HepG2 (cell line): ENCODE results near the gene KIF3A. TPM values are rescaled to one million over a fixed set of nuclear protein-coding genes. Genes with fewer than 3 reads are reported as not detected.

Experiments
- ATAC-seq: fragments of 200-7000 bp; cut with Tn5 transposase; 3 replicates; pipeline ENCODE4 v1.9.1; 2020; ENCODE audit warnings: mild to moderate bottlenecking, moderate library complexity
- BruUV-seq: library from RNA; stranded (reverse); fragments of 400-500 nt; replicated peaks from 2 replicates; lab custom pipeline; 2021; lab: Mats Ljungman, UMichigan
- CTCF ChIA-PET: fragments of 300-600 bp; formaldehyde crosslinking; extraction: SDS; loops from one replicate; lab custom pipeline; 2021; ENCODE audit warnings: low total read pairs, inconsistent platforms, low intra/inter-chr PET ratio; lab: Yijun Ruan, JAX
- POLR2A ChIA-PET: fragments of 350-600 bp; sonication (Branson Sonifier 250); formaldehyde crosslinking; loops from one replicate; lab custom pipeline; 2020; ENCODE audit warnings: antibody characterized with exemption, inconsistent platforms; lab: Yijun Ruan, JAX
- DNase-seq: peaks from one replicate; pipeline ENCODE4 v3.0.0-alpha.2; 2015; ENCODE audit warnings: low spot score
- FAIRE-seq: peaks from 3 replicates; lab custom pipeline; 2011; peaks lifted over from hg19 to GRCh38; lab: Jason Lieb, UNC
- H2AFZ ChIP-seq: one replicate; pipeline ENCODE4 v1.6.1; 2011; ENCODE audit warnings: low read length, inconsistent platforms
- H3K27ac ChIP-seq: fragments of 300-600 bp; 3 replicates; pipeline ENCODE4 v1.8.0; 2011; ENCODE audit warnings: mixed run types, mild to moderate bottlenecking, mixed read lengths, low read length, inconsistent platforms; ENCODE audit not compliant: insufficient read depth; ENCODE audit errors: extremely low read length
- H3K27me3 ChIP-seq, 2 experiments: fragments of 200-600 bp in 1 of 2; 2 replicates in 1 of 2; 3 replicates in 1 of 2; pipeline versions ENCODE4 v1.6.0 to v1.8.0; 2011; ENCODE audit warnings: low read length in 2 of 2, mild to moderate bottlenecking in 2 of 2, moderate library complexity in 2 of 2, inconsistent platforms in 1 of 2; ENCODE audit not compliant: insufficient read depth in 2 of 2, control insufficient read depth in 1 of 2
- H3K36me3 ChIP-seq, 2 experiments: fragments of 200-600 bp in 1 of 2; replicated peaks in 1 of 2; 2 replicates in 1 of 2; 3 replicates in 1 of 2; pipeline versions ENCODE4 v1.5.1 to v1.8.0; 2011; ENCODE audit warnings: low read length in 2 of 2, inconsistent platforms in 1 of 2; ENCODE audit not compliant: insufficient read depth in 2 of 2, control insufficient read depth in 1 of 2
- H3K4me1 ChIP-seq: 2 replicates; pipeline ENCODE4 v1.5.1; 2012; ENCODE audit warnings: low read length, inconsistent platforms; ENCODE audit not compliant: insufficient read depth
- H3K4me2 ChIP-seq: 2 replicates; pipeline ENCODE4 v1.6.0; 2011; ENCODE audit warnings: low read depth, low read length, inconsistent platforms
- H3K4me3 ChIP-seq, 3 experiments: fragments of 200-600 bp in 1 of 3; sonication (generic), shearing (Covaris generic) in 1 of 3; replicated peaks in 1 of 3; 2 replicates each; pipeline ENCODE4 v1.5.1; 2011 to 2016; ENCODE audit warnings: low read length in 3 of 3, inconsistent platforms in 2 of 3, low read depth in 2 of 3, mild to moderate bottlenecking in 2 of 3, control low read depth in 1 of 3, mixed read lengths in 1 of 3; ENCODE audit not compliant: insufficient read depth in 1 of 3
- H3K79me2 ChIP-seq: one replicate; pipeline ENCODE4 v1.6.1; 2011; ENCODE audit warnings: low read length, inconsistent platforms; ENCODE audit not compliant: insufficient read depth
- H3K9ac ChIP-seq: 2 replicates; pipeline ENCODE4 v1.6.0; 2011; ENCODE audit warnings: mild to moderate bottlenecking, low read depth, low read length, inconsistent platforms; ENCODE audit not compliant: insufficient read depth
- H3K9me3 ChIP-seq: 2 replicates; pipeline ENCODE4 v1.5.1; 2012; ENCODE audit warnings: mild to moderate bottlenecking, low read length
- H4K20me1 ChIP-seq: 2 replicates; pipeline ENCODE4 v1.6.0; 2011; ENCODE audit warnings: inconsistent platforms, mild to moderate bottlenecking, low read length, moderate library complexity; ENCODE audit not compliant: insufficient read depth
- MBNL3 ChIP-seq: fragments of 250-450 bp; sonication (Bioruptor Pico); conservative IDR thresholded peaks from 2 replicates; pipeline ENCODE4 v1.8.0; 2022; ENCODE audit warnings: mild to moderate bottlenecking, inconsistent platforms
- NFIB ChIP-seq: sonication (generic); formaldehyde crosslinking; IDR thresholded peaks from 2 replicates; pipeline ENCODE4 v1.9.0; 2021; ENCODE audit warnings: missing genetic modification reagents, mild to moderate bottlenecking, borderline replicate concordance
- RELA ChIP-seq: sonication (generic); formaldehyde crosslinking; IDR thresholded peaks from 2 replicates; pipeline ENCODE4 v1.4.0; 2020; ENCODE audit warnings: missing genetic modification reagents
- SATB2 ChIP-seq: sonication (generic); formaldehyde crosslinking; IDR thresholded peaks from 2 replicates; pipeline ENCODE4 v1.5.0; 2020; ENCODE audit warnings: missing genetic modification reagents
- SNAPC2 ChIP-seq: sonication (generic); formaldehyde crosslinking; IDR thresholded peaks from 2 replicates; pipeline ENCODE4 v1.8.1; 2022; ENCODE audit warnings: mild to moderate bottlenecking, missing genetic modification reagents
- THAP9 ChIP-seq: sonication (generic); formaldehyde crosslinking; IDR thresholded peaks from 2 replicates; pipeline ENCODE4; 2020; ENCODE audit warnings: missing genetic modification reagents, mild to moderate bottlenecking, borderline replicate concordance
- ZNF138 ChIP-seq: sonication (generic); formaldehyde crosslinking; IDR thresholded peaks from 2 replicates; pipeline ENCODE4 v1.5.0; 2020; ENCODE audit warnings: mild to moderate bottlenecking, low read depth, missing genetic modification reagents
- ZNF17 ChIP-seq: sonication (generic); formaldehyde crosslinking; IDR thresholded peaks from 2 replicates; pipeline ENCODE4 v1.5.0; 2020; ENCODE audit warnings: mild to moderate bottlenecking, missing genetic modification reagents
- ZNF317 ChIP-seq: sonication (generic); formaldehyde crosslinking; IDR thresholded peaks from 2 replicates; pipeline ENCODE4 v1.5.0; 2020; ENCODE audit warnings: mild to moderate bottlenecking, missing genetic modification reagents
- ZNF570 ChIP-seq: sonication (generic); formaldehyde crosslinking; IDR thresholded peaks from 2 replicates; pipeline ENCODE4 v1.4.0; 2020; ENCODE audit warnings: mild to moderate bottlenecking, missing genetic modification reagents, borderline replicate concordance
- ZNF589 ChIP-seq: sonication (generic); formaldehyde crosslinking; conservative IDR thresholded peaks from 2 replicates; pipeline ENCODE4 v1.8.0; 2022; ENCODE audit warnings: mild to moderate bottlenecking, moderate library complexity, missing genetic modification reagents
- ZNF740 ChIP-seq: sonication (generic); formaldehyde crosslinking; IDR thresholded peaks from 2 replicates; pipeline ENCODE4 v1.4.0; 2020; ENCODE audit warnings: missing genetic modification reagents
- ZNF891 ChIP-seq: sonication (generic); formaldehyde crosslinking; IDR thresholded peaks from 2 replicates; pipeline ENCODE4 v1.5.0; 2020; ENCODE audit warnings: mild to moderate bottlenecking, missing genetic modification reagents
- WGBS: methylation state at CpG from one replicate; pipeline ENCODE4 v1.1.6; 2017; ENCODE audit warnings: low lambda C conversion rate; 5-methylcytosine and 5-hydroxymethylcytosine counted together
- in situ Hi-C: cut with HindIII; loops from 2 replicates; pipeline ENCODE4 v1.10.0; 2017; ENCODE audit warnings: low pct_unique_long_range_greater_than_20kb; ENCODE audit not compliant: extremely low pct_ligation_motif_present
- intact Hi-C: fragments of 100-400 bp; cut with micrococcal nuclease; formaldehyde crosslinking; loops from one replicate; pipeline ENCODE4 v1.10.0; 2022; ENCODE audit not compliant: unreplicated experiment
- polyA plus RNA-seq, 8 experiments: library from polyadenylated mRNA; depleted of rRNA in 3 of 8; stranded (reverse) in 7 of 8; unstranded in 1 of 8; fragments of >200 nt; fragmentation: Illumina TruSeq in 4 of 8; extraction: Trizol in 4 of 8; gene quantifications; 2 replicates each; pipeline versions ENCODE4 v1.2.1 to v1.2.3, GENCODE V29; 2011 to 2016; ENCODE audit warnings: low read depth in 4 of 8, missing spikeins in 1 of 8, mixed read lengths in 1 of 8; ENCODE audit not compliant: insufficient read depth in 1 of 8
- total RNA-seq, 5 experiments: library from RNA; depleted of rRNA; stranded (reverse); fragments of >200 nt; fragmentation: Illumina TruSeq; extraction: Trizol; gene quantifications; 2 replicates each; pipeline ENCODE4 v1.2.3, GENCODE V29; 2016; ENCODE audit warnings: low read depth in 1 of 5
- TF ChIP-seq, protein P1 (sequence below): sonication (generic); formaldehyde crosslinking; IDR thresholded peaks from 2 replicates; pipeline ENCODE4 v1.4.0; 2020; ENCODE audit warnings: missing genetic modification reagents
- TF ChIP-seq, protein P2 (sequence below): sonication (generic); formaldehyde crosslinking; IDR thresholded peaks from 2 replicates; pipeline ENCODE4 v1.4.0; 2020; ENCODE audit warnings: low read depth, missing genetic modification reagents

Gene KIF3A
- total and polyA plus RNA-seq, 2 of the 13 experiments (the other 11 are each of a cell fraction or from before 2014, with no cell fraction given), result 2.3 to 8.4 TPM

DNA sequence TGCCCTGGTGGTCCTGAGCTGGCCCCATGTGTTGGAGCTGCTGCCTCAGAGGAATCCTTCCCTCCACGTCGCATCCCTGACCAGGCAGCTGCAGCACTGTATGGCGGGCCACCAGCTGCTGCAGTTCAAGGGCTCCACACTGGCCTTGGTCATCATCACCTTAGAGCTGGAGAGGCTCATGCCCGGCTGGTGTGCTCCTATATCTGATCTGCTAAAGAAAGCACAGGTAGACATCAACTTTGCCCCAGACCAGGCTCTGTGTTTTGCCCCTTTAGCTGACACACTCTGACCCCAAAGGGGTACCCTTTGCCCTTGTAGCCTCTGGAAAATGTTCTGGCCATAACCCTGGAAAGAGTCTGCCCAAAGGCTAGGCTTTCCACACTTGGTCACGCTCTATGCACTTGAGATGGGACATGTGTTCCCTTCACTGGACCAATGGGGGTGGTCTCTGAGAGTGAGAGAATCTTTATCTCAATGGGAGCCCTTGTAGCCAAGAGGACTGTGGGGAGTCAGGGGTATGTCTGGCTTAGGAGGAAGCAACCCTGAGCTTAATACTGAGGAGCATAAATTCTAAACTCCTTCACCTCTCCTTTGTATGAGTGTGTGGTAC, 14.7 kb upstream of the KIF3A start:
- Histone ChIP-seq H3K27ac (no peak overlapping the region), H4K20me1 (no peaks in the 10 kb centered on the region), H3K4me3 (no peak overlapping the region), H3K27me3 (no peaks in the 10 kb centered on the region), H3K9ac (no peak overlapping the region), H3K79me2 (no peaks in the 10 kb centered on the region), H3K9me3 (no peaks in the 10 kb centered on the region), H3K4me1 (no peaks in the 10 kb centered on the region; the same call in 1 of the 2 replicates), H3K36me3 (no peaks in the 10 kb centered on the region), H3K4me2 (no peak overlapping the region), H2AFZ (no peak overlapping the region)
- ATAC-seq (no peak), FAIRE-seq (no peak), DNase-seq (no peak)
- intact Hi-C loops (no loop called here), in situ Hi-C loops (no loop called here)
- POLR2A ChIA-PET, result interaction anchor here (1.8 kb wide), 1 partner anchor 55 kb away, joined by 3 read pairs; no protein-coding TSS in a partner anchor
- 94% methylated on average over 3 of the region's 5 CpGs for WGBS
- CTCF ChIA-PET, result no interaction called here
- no TSS peak for BruUV-seq
- TF ChIP-seq MBNL3 (CRISPR knock-in tag), result no peak
- no peak for TF ChIP-seq ZNF138 (CRISPR knock-in tag)
- TF ChIP-seq ZNF589 (CRISPR knock-in tag), result no peak
- no peak for TF ChIP-seq ZNF17 (CRISPR knock-in tag)
- no peak for TF ChIP-seq ZNF317 (CRISPR knock-in tag)
- TF ChIP-seq RELA (CRISPR knock-in tag), result no peak
- TF ChIP-seq, protein P1, sequence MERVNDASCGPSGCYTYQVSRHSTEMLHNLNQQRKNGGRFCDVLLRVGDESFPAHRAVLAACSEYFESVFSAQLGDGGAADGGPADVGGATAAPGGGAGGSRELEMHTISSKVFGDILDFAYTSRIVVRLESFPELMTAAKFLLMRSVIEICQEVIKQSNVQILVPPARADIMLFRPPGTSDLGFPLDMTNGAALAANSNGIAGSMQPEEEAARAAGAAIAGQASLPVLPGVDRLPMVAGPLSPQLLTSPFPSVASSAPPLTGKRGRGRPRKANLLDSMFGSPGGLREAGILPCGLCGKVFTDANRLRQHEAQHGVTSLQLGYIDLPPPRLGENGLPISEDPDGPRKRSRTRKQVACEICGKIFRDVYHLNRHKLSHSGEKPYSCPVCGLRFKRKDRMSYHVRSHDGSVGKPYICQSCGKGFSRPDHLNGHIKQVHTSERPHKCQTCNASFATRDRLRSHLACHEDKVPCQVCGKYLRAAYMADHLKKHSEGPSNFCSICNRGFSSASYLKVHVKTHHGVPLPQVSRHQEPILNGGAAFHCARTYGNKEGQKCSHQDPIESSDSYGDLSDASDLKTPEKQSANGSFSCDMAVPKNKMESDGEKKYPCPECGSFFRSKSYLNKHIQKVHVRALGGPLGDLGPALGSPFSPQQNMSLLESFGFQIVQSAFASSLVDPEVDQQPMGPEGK (CRISPR knock-in tag), result no peak
- no peak for TF ChIP-seq ZNF570 (CRISPR knock-in tag)
- TF ChIP-seq THAP9 (CRISPR knock-in tag), result no peak
- TF ChIP-seq ZNF740, result no peak
- TF ChIP-seq SATB2 (CRISPR knock-in tag), result no peak
- TF ChIP-seq, protein P2, sequence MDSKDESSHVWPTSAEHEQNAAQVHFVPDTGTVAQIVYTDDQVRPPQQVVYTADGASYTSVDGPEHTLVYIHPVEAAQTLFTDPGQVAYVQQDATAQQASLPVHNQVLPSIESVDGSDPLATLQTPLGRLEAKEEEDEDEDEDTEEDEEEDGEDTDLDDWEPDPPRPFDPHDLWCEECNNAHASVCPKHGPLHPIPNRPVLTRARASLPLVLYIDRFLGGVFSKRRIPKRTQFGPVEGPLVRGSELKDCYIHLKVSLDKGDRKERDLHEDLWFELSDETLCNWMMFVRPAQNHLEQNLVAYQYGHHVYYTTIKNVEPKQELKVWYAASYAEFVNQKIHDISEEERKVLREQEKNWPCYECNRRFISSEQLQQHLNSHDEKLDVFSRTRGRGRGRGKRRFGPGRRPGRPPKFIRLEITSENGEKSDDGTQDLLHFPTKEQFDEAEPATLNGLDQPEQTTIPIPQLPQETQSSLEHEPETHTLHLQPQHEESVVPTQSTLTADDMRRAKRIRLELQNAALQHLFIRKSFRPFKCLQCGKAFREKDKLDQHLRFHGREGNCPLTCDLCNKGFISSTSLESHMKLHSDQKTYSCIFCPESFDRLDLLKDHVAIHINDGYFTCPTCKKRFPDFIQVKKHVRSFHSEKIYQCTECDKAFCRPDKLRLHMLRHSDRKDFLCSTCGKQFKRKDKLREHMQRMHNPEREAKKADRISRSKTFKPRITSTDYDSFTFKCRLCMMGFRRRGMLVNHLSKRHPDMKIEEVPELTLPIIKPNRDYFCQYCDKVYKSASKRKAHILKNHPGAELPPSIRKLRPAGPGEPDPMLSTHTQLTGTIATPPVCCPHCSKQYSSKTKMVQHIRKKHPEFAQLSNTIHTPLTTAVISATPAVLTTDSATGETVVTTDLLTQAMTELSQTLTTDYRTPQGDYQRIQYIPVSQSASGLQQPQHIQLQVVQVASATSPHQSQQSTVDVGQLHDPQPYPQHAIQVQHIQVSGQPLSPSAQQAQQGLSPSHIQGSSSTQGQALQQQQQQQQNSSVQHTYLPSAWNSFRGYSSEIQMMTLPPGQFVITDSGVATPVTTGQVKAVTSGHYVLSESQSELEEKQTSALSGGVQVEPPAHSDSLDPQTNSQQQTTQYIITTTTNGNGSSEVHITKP (CRISPR knock-in tag), result no peak
- no peak for TF ChIP-seq NFIB (CRISPR knock-in tag)
- TF ChIP-seq ZNF891 (CRISPR knock-in tag), result no peak
- TF ChIP-seq SNAPC2 (CRISPR knock-in tag), result no peak
